AG04450 (cell line): ENCODE measurements around the gene RFXAP. TPM values are rescaled to one million over a fixed set of nuclear protein-coding genes. Genes with fewer than 3 reads are reported as not detected.

Experiments
- CTCF ChIA-PET: fragments of 300-600, 350-600 bp; formaldehyde crosslinking; extraction: SDS; loops from one replicate; lab custom pipeline; 2022; ENCODE audit warnings: antibody characterized with exemption, inconsistent platforms; lab: Charles Lee
- POLR2A ChIA-PET: fragments of 350-600 bp; formaldehyde crosslinking; extraction: SDS; loops from one replicate; lab custom pipeline; 2021; ENCODE audit warnings: antibody characterized with exemption, inconsistent platforms; lab: Yijun Ruan, JAX
- DNase-seq: peaks from one replicate; pipeline ENCODE4 v3.0.0-alpha.2; 2011; ENCODE audit warnings: low read depth, low spot score
- H3K27ac ChIP-seq: one replicate; pipeline ENCODE4 v1.5.1; 2012; ENCODE audit warnings: low read depth, low read length, control low read depth
- H3K27me3 ChIP-seq: one replicate; pipeline ENCODE4 v1.6.0; 2012; ENCODE audit warnings: low read length; ENCODE audit not compliant: control insufficient read depth, insufficient read depth
- H3K4me3 ChIP-seq: 2 replicates; pipeline ENCODE4 v1.5.1; 2011; ENCODE audit warnings: mild to moderate bottlenecking, low read depth, low read length, control low read depth
- H3K9me3 ChIP-seq: 2 replicates; pipeline ENCODE4 v1.5.1; 2012; ENCODE audit warnings: low read length; ENCODE audit not compliant: control insufficient read depth, insufficient read depth
- polyA plus RNA-seq: library from polyadenylated mRNA; depleted of rRNA; stranded (reverse); fragments of >200 nt; gene quantifications from 2 replicates; pipeline ENCODE4 v1.2.3, GENCODE V29; 2011
- TF ChIP-seq, protein P1 (sequence below): IDR thresholded peaks from 2 replicates; pipeline ENCODE4 v1.5.1; 2011; ENCODE audit warnings: low read depth, low read length, control low read depth, inconsistent platforms

Gene RFXAP
- polyA plus RNA-seq, 1 experiment: 4.0 TPM

DNA sequence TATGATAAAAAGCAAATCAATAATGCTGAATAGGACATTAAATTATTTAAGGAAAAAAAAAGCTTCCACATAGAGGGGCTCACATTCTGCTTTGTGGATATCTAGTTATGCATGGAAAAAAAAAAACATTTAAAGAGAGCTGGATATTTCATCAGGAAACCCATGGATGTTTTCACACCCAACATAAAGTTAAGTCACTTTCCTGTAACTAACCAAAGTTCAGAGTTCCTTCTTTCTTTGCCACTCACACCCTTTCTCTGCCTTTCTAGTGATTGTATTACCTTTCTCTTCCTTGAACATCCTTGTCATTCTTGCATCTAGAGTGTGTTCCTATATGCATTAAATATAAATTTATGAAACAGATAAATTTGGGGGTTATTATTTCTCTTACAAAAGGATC, 47.2 kb downstream of the RFXAP start:
- CTCF ChIA-PET: interaction anchor here (1.2 to 6.0 kb wide), 3 partner anchors 8 to 115 kb away, joined by 4 to 39 read pairs (median 19); no protein-coding TSS in a partner anchor
- Histone ChIP-seq H3K27ac (no peak overlapping the region), H3K27me3 (no peaks in the 10 kb centered on the region), H3K4me3 (no peak overlapping the region), H3K9me3 (no peaks in the 10 kb centered on the region)
- POLR2A ChIA-PET: interaction anchor here (0.7 kb wide), 1 partner anchor 324 kb away, joined by 4 read pairs; no protein-coding TSS in a partner anchor
- TF ChIP-seq, protein P1, sequence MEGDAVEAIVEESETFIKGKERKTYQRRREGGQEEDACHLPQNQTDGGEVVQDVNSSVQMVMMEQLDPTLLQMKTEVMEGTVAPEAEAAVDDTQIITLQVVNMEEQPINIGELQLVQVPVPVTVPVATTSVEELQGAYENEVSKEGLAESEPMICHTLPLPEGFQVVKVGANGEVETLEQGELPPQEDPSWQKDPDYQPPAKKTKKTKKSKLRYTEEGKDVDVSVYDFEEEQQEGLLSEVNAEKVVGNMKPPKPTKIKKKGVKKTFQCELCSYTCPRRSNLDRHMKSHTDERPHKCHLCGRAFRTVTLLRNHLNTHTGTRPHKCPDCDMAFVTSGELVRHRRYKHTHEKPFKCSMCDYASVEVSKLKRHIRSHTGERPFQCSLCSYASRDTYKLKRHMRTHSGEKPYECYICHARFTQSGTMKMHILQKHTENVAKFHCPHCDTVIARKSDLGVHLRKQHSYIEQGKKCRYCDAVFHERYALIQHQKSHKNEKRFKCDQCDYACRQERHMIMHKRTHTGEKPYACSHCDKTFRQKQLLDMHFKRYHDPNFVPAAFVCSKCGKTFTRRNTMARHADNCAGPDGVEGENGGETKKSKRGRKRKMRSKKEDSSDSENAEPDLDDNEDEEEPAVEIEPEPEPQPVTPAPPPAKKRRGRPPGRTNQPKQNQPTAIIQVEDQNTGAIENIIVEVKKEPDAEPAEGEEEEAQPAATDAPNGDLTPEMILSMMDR: no peak
- DNase-seq: no peak

DNA sequence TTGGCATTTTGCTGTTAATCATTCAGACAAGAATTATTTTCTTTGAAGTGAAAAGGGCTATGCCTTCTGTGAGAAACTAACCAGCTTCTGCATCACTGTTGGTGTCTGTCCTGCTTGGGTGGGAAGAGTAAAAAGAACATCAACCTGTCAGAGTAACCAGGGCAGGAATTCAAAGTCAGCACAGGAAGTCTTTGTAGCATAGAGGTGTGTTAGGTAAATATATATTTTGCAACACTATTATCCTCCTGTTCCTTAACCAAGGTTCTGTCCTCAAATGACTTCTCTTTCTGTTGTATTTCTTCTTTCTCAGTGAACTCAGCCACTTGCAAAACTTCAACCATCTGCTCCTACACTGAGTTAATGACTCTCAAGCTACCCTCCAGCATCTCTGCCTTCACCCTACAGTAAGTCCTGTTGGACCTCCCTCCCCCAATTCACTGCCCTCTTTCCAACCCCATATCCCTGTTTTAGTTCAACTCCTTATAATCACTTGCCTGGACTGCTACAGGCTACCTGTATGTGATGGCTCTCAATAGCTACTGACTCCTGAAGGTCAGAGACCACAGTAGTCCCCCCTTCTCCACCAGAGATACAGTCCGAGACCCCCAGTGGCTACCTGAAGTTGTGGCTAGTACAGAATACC, 51.1 kb downstream of the RFXAP start:
- Histone ChIP-seq H3K27ac (no peak overlapping the region), H3K27me3 (no peaks in the 10 kb centered on the region), H3K9me3 (no peaks in the 10 kb centered on the region), H3K4me3 (no peak overlapping the region)
- ChIA-PET CTCF (interaction anchor here (6.0 kb wide), 1 partner anchor 12 kb away, joined by 39 read pairs; no protein-coding TSS in a partner anchor), POLR2A (no interaction called here)
- TF ChIP-seq, protein P1: no peak
- no peak for DNase-seq

- H3K9me3 ChIP-seq: no peaks in the 10 kb centered on the region
- CTCF ChIA-PET: interaction anchor here (1.4 to 2.4 kb wide), 2 partner anchors 15 to 108 kb away, joined by 5 to 7 read pairs; no protein-coding TSS in a partner anchor
- POLR2A ChIA-PET: no interaction called here
- TF ChIP-seq, protein P1: no peak
- no peak for DNase-seq
- H3K4me3 ChIP-seq: no peak overlapping the region
- H3K27ac ChIP-seq: no peak overlapping the region
- no peaks in the 10 kb centered on the region for H3K27me3 ChIP-seq
These were observed 53.6 kb downstream of the RFXAP start for GRCh38 chr13:36872621-36873020.

GRCh38 chr13:36875431-36875830, 56.4 kb downstream of the RFXAP start:
- no peaks in the 10 kb centered on the region for H3K27me3 ChIP-seq
- TF ChIP-seq, protein P1: no peak
- no peaks in the 10 kb centered on the region for H3K9me3 ChIP-seq
- CTCF ChIA-PET: interaction anchor here (0.6 to 1.9 kb wide), 2 partner anchors 17 to 532 kb away, joined by 4 to 5 read pairs; no protein-coding TSS in a partner anchor
- DNase-seq: no peak
- H3K27ac ChIP-seq: no peak overlapping the region
- POLR2A ChIA-PET: no interaction called here
- H3K4me3 ChIP-seq: no peak overlapping the region

DNA sequence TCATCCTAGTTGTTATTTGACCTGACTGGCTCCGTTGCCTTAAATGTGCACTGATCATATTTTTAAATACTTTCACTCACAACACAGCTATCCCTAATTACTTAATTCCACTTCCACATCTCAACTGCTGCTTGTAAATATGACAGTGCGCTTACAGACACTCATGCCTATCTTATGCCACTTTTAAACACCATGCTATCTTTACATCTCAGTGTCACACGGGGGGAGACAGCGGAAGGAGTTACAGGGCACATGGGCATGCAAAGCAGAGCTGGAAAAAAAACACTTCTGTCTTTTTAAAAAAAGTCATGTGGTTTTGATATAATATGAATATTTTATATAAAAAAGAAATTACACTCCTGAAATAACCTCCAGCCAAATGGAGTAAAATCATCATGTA, 56.9 kb downstream of the RFXAP start:
- DNase-seq: no peak
- no peak overlapping the region for H3K4me3 ChIP-seq
- no peaks in the 10 kb centered on the region for H3K27me3 ChIP-seq
- TF ChIP-seq, protein P1: no peak
- CTCF ChIA-PET: interaction anchor here (1.6 to 3.2 kb wide), 3 partner anchors 18 to 105 kb away, joined by 5 to 12 read pairs (median 5); no protein-coding TSS in a partner anchor
- no peak overlapping the region for H3K27ac ChIP-seq
- POLR2A ChIA-PET: no interaction called here
- H3K9me3 ChIP-seq: no peaks in the 10 kb centered on the region
